Measurements from ENCODE around the gene ATG16L2. TPM values are rescaled to one million over a fixed set of nuclear protein-coding genes. Genes with fewer than 3 reads are reported as not detected.

Gene ATG16L2
- total RNA-seq, 6 experiments from 2014 or later, result 8.6 to 23.8 (median 15.4) TPM

- ATAC-seq (no peak), DNase-seq (no peak)
- 6% methylated on average over 8 of the region's 13 CpGs for WGBS (ENCODE audit: insufficient coverage, low coverage, low lambda C conversion rate, missing lambda C conversion rate)
- H3K4me1 ChIP-seq, result peaks cover 0 to 21% (median 3%) of the 10 kb centered on the region in 4 donors
- peaks cover 0 to 5% (median 0%) of the 10 kb centered on the region in 4 donors for H3K36me3 ChIP-seq
- H3K27me3 ChIP-seq, result no peaks in the 10 kb centered on the region
- intact Hi-C loops (cut with DNase I), result no loop called here
- peak overlapping the region; percentile 65 to 88 (median 81) for H3K4me3 ChIP-seq
- no peaks in the 10 kb centered on the region for H3K9me3 ChIP-seq
- H3K27ac ChIP-seq, result peak overlapping the region; percentile 94 to 99 (median 98)
- TF ChIP-seq, protein P1, sequence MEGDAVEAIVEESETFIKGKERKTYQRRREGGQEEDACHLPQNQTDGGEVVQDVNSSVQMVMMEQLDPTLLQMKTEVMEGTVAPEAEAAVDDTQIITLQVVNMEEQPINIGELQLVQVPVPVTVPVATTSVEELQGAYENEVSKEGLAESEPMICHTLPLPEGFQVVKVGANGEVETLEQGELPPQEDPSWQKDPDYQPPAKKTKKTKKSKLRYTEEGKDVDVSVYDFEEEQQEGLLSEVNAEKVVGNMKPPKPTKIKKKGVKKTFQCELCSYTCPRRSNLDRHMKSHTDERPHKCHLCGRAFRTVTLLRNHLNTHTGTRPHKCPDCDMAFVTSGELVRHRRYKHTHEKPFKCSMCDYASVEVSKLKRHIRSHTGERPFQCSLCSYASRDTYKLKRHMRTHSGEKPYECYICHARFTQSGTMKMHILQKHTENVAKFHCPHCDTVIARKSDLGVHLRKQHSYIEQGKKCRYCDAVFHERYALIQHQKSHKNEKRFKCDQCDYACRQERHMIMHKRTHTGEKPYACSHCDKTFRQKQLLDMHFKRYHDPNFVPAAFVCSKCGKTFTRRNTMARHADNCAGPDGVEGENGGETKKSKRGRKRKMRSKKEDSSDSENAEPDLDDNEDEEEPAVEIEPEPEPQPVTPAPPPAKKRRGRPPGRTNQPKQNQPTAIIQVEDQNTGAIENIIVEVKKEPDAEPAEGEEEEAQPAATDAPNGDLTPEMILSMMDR (IDR thresholded peaks at IDR 0.05), result no peak
- TF ChIP-seq POLR2A (IDR thresholded peaks at IDR 0.05), result no peak
Observed at GRCh38 chr11:72815110-72815618, 953 bp downstream of the ATG16L2 start.

GRCh38 chr11:72816404-72816990 is 2.3 kb downstream of the ATG16L2 start:
- whole genome bisulfite sequencing (ENCODE audit: insufficient coverage, low coverage, low lambda C conversion rate, missing lambda C conversion rate), result 69% methylated on average over 5 of the region's 7 CpGs
- peak in 1 of 3 donors; percentile 53 for DNase-seq
- Histone ChIP-seq H3K4me1 (peaks cover 0 to 27% (median 5%) of the 10 kb centered on the region in 4 donors), H3K27ac (no peak overlapping the region), H3K27me3 (no peaks in the 10 kb centered on the region), H3K36me3 (peaks cover 0 to 5% (median 0%) of the 10 kb centered on the region in 4 donors), H3K9me3 (no peaks in the 10 kb centered on the region), H3K4me3 (peak overlapping the region in 1 of 3 donors; percentile 10)
- ATAC-seq, result no peak
- intact Hi-C loops (cut with DNase I), result no loop called here
- TF ChIP-seq, protein P1 (IDR thresholded peaks at IDR 0.05), result no peak
- no peak for TF ChIP-seq POLR2A (IDR thresholded peaks at IDR 0.05)

- Histone ChIP-seq H3K27ac (no peak overlapping the region), H3K27me3 (no peaks in the 10 kb centered on the region), H3K9me3 (no peaks in the 10 kb centered on the region), H3K4me3 (no peak overlapping the region), H3K36me3 (peaks cover 0 to 5% (median 0%) of the 10 kb centered on the region in 4 donors), H3K4me1 (peaks cover 0 to 20% (median 4%) of the 10 kb centered on the region in 4 donors)
- TF ChIP-seq, protein P1 (IDR thresholded peaks at IDR 0.05), result no peak
- TF ChIP-seq POLR2A (IDR thresholded peaks at IDR 0.05), result no peak
- WGBS (ENCODE audit: insufficient coverage, low coverage, low lambda C conversion rate, missing lambda C conversion rate), result 90% methylated on average over 3 of the region's 4 CpGs
- no peak for DNase-seq
- no peak for ATAC-seq
- intact Hi-C loops (cut with DNase I), result no loop called here
Observed at GRCh38 chr11:72817966-72818365, 3.8 kb downstream of the ATG16L2 start.

DNA sequence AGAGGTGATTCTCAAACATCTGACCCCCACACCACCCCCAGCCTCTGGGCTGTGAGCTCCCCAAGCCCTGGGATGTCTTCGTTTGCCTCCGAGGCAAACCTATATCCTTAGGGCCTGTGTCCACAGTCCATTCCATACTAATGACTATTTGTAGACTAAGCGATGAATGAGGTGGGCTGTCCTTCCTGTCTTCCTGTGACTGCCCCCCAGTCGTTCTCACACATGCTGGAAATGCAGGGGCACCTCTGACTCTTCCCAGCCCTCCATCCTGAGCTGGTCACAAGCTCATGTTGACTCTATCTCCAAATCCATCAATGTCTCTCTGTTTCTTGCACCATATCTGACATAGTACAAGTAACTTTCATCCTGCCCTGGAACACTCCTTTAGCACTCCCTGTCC is 4.8 kb downstream of the ATG16L2 start:
- Histone ChIP-seq H3K4me1 (peaks cover 0 to 14% (median 4%) of the 10 kb centered on the region in 4 donors), H3K36me3 (peaks cover 0 to 5% (median 0%) of the 10 kb centered on the region in 4 donors), H3K27ac (no peak overlapping the region), H3K4me3 (no peak overlapping the region), H3K9me3 (no peaks in the 10 kb centered on the region), H3K27me3 (no peaks in the 10 kb centered on the region)
- intact Hi-C loops (cut with DNase I), result no loop called here
- no peak for ATAC-seq
- TF ChIP-seq, protein P1 (IDR thresholded peaks at IDR 0.05), result no peak
- no peak for TF ChIP-seq POLR2A (IDR thresholded peaks at IDR 0.05)
- DNase-seq, result no peak
- WGBS (ENCODE audit: insufficient coverage, low coverage, low lambda C conversion rate, missing lambda C conversion rate), result 90% methylated on average over 4 of the region's 4 CpGs
